GOT3 (cell line): ENCODE measurements around the gene DISC1.
A peak's percentile ranks its signal among the peaks of the same experiment; 100 is the strongest.

ENCODE experiments used
- DNase-seq: peaks from one replicate; lab custom pipeline; 2025; ENCODE audit warnings: mixed read lengths; lab: John Stamatoyannopoulos, UW

DISC1 gene

DNA sequence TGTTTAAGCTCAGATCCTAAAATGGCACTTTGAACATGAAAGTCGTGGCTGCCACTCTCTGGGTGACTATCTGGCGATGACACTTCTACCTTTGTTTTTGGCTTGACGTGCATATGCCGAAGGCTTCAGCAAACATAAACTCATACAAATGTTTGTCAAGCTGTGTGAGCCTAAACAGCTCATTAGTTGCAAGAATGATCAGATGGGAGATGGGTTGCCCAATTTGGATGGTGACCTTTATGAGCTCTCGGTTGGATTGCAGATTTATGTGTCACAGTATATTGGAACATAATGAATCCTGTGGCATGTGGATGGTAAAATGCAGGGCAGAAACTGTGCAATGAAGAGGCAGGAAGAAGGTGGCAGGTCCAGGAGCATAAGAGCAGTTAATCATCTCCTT, 229.3 kb downstream of the DISC1 start:
- no peak for DNase-seq

DNA sequence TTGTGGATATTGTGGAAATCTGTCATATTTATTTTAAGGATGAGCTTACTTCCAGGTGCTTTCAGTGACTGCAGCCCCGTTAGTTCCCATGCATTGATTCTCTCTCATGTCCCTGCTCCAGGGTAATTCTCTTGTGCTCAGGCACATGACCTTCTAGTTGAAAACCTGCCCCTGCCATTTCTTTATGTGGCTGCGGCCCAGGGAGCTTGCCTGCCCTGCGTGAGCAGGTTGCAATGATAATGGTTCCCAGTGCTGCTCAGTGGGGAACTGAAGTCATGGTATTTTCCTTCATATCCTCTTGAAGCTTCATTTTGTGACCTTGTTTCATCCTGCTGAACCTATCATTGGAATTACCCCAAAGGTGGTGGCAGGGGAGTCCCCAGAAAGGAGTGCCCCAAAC, 229.8 kb downstream of the DISC1 start:
- no peak for DNase-seq

DNA sequence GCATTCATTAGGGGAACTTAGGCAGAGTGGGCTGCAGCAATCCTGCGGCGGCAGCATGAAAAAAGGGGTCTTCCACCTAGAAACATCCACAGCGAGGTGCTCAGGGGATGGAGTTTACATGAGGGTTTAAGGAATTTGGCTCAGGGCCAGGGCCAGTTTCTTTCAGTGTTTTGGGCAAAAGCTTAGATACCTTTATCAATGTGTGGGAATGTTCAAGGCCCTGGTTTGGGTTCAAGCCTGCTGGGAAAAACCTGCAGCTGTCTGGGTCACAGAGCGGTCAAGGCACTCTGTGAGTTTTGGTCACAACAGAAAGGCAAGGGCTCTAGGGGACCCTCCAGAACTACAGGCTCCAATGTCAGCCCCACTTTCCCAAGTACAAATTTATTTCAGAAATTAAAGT, 230.3 kb downstream of the DISC1 start:
- DNase-seq = no peak

- no peak for DNase-seq
Observed at GRCh38 chr1:231857609-231858135, 231.1 kb downstream of the DISC1 start.

GRCh38 chr1:231860221-231861088, 233.9 kb downstream of the DISC1 start:
- DNase-seq = no peak

DNA sequence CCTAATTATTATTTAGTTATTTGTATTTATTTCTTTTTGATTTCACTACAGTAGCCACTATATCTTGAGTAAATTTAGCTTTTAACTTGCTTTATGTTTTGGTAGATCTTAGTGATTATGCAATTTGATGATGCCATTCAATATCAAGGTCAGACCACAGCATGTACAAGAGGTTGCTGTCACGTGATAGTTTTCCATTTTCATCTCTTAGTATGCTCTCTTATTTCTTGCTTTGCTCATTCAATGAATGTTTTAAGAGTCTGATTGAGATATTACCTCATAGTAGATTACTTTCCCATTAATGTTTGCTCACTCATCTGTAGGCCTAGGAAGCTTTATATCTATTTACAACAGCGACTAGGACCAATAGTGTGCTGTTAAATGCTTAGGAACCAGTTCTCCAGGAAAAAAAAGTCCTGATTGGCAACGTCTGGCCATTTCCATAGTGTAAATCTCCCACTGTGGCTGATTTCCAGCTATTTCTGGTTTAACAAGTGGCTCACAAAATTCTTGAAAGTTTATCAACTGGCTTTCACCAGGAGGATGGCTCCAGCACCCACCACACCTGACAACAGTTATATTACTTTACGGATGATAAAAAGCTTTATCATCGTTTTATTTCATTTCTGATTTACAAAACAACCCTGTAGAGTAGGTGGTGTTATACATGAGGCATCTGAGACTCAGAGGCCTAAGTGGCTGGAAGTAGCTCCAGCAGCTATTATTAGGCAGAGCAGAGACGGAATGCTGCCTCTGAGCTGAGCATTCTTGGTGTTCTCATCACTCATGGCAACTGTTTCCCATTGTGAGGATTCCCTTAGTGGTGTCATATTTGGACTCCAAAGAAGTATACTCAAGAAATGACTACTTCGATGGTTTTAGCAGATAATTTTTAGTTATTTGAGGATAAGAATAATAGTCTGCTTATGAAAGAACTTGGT, 235.2 kb downstream of the DISC1 start:
- no peak for DNase-seq

DNA sequence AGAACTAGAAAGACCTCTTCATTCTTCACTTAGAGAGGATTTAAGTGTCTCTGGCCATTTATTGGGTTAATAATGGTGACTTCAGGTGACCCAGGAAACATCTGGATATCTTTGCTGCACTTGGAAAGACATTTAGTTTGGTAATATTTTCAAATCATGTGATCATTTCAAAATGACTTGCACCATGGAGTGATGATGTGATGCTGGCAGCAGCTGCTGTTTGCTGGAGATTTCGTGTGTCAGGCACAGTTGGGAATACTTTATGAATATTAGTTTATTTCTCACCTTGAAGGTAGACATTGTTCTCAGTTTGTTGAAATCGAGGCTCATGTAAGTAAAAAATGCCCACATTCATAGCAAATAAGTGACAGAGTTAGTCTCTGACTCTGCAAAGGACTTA, 236.0 kb downstream of the DISC1 start:
- DNase-seq = no peak

DNA sequence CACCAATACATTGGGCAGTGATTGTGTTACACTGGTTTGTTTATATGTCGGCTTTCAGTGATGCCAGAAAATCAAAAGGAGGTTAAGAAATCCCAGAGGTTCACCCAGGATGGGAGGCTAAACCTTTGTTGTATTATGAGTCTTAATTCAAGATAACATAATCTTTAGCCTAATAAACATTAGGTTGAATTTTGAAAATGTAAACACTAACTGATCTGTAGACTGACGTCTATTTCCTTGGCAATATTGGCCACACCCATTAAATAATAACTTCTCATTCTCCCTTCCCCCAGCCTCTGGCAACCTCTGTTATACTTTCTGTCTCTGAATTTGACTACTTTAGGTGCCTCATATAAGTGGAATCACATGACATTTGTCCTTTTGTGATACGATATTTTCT, 238.7 kb downstream of the DISC1 start:
- DNase-seq = no peak

GRCh38 chr1:231866392-231867331, 240.1 kb downstream of the DISC1 start:
- DNase-seq = peak; percentile 53

- DNase-seq = no peak
Observed at GRCh38 chr1:231867607-231868006, 241.0 kb downstream of the DISC1 start.

- no peak for DNase-seq
Observed at GRCh38 chr1:231869364-231869763, 242.8 kb downstream of the DISC1 start.

DNA sequence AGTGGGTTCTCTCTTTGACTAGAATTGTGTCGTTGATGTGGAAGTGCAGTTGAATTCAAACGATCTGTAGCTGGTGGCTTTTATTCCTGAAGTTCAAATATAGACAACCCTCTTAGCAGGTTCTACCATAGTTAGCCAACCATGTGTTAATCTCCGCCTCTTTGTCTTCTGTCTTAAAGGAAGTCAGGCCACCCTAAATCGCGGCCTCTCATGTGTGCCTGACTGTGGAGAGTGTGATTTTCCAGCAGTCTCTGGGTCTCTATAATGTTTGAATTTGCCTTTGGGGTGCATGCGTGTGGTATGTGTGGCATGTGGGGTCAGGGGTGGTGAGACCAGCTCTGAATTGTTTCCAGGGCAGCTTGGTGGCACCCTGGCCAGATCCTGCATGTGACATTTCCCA, 244.9 kb downstream of the DISC1 start:
- DNase-seq = no peak

DNA sequence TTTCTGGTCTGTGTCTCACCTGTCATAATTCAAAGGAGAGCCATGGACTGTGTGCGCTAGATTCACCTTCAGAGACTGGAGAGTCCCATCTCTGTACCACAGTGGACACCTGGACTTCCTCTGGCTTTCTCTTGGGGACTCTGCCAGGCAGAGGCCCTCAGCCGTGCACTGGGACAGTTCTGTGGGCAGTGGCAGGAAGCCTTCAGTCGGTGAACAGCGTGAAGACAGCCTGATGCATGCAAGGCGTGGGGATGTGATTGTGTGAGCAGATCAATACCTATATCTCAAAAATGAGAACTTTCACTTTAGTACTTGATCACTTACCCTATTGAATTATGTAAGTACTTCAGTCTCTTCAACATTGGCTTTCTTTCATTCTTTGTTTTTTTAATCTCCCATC, 245.3 kb downstream of the DISC1 start:
- DNase-seq = no peak

DNA sequence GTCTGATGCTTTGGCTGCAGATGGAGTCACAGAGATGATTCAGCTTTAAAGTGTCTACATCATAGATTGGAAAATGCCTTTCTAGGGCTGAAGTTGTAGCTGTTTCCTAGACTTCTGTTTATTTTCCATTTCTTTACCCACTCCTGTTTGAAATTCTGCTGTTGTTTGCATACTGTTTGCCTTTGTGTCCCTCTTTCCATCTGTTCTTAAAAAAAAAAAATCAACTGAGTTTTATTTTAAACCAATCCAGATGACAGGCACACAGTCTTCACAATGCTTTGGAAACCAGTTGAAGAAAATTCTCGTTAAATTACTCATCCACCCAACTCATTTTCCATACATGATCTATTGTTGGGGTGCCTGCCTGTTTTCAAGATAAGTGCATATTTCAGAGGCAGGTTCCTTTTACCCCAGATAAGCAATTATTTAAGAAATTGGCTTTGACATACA, 245.9 kb downstream of the DISC1 start:
- DNase-seq = no peak

DNA sequence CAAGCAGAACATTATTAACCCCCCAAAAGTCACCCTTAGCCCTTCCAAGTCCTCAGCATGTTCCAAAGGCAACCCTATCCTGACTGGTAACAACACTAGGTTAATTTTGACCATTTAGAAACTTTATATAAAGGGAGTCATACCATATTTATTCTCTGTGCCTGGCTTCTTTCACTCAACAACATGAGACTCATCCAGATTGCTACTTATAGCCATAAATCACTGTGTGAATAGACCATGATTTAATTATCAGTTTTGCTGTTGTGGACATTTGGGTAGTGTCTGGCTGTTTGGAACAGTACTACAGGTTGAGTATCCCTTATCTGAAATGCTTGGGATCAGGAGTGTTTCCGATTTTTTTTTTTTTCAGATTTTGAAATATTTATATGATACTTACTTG, 252.1 kb downstream of the DISC1 start:
- no peak for DNase-seq

DNA sequence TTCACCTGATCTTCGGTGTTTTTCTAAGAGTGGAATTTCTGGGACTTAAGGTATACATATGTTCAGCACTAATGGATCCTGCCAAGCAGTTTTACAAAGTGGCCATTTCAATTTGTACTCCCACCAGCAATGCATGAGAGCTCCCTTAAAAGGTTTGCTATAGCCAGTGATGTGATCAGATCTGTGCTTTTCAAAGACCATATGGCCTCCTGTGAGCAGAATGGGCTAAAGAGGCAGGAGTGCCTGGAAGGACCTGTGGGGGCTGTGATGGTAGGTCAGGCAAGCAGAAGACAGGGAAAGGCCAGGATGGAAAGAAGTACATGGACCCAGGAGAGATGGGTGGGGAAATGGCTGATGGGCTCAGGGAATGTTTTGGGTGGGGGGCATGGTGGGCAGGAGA, 252.7 kb downstream of the DISC1 start:
- DNase-seq = no peak

DNA sequence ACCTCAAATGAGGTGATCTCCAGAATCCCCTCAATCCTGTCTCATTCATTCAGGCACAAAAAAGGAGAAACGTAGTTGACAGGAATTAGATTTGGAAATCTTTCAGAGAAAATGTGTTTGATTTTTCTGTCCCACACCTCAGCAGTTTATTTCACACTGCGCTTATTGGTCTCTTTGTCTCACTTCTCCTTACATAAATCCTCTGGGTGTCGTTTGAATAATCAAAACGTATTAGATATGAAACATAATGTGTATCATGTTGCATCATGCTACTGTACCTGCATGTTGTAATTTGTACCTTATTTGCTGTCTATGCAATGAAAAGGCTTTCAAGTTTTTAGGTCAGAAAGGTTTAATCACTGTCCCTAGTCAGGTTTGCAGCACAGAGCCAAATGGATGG, 255.7 kb downstream of the DISC1 start:
- no peak for DNase-seq

- no peak for DNase-seq
Observed at GRCh38 chr1:231882790-231883189, 256.2 kb downstream of the DISC1 start.

DNA sequence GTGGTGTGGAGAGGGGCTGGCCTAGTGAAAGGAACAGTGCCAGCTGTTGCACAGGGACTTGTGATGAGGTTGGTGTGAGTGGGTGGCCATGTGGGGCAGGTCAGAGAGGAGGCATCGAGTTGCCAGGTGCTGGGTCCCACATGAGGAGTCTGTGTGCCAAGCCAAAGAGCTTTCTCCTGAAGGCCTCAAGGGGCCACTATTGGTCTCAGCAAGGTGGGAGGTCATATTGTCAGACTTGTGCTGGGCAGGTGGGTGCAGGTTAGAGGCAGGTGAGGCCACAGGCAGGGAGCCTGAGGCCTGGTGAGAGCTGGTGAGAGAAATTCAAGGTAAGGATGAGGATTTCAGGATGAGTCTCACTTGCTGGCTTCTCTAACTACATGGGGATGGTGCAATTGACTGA, 256.8 kb downstream of the DISC1 start:
- DNase-seq = no peak

- DNase-seq = no peak
Observed at GRCh38 chr1:231885209-231885854, 258.7 kb downstream of the DISC1 start.

GRCh38 chr1:231887166-231887565, 260.6 kb downstream of the DISC1 start:
- no peak for DNase-seq
